Glomerular endothelial cell (primary cell): ENCODE results near the gene MAPRE2. TPM values are rescaled to one million over a fixed set of nuclear protein-coding genes. Genes with fewer than 3 reads are reported as not detected.

ENCODE experiments used
- DNase-seq: peaks from one replicate; pipeline ENCODE4 v3.0.0-alpha.2; 2011; ENCODE audit warnings: low read depth, low spot score; ENCODE audit errors: extremely low read depth
- total RNA-seq: library from RNA; depleted of rRNA; stranded (reverse); fragments of >200 nt; gene quantifications from 2 replicates; pipeline ENCODE4 v1.2.3, GENCODE V29; 2015

The MAPRE2 gene
- total RNA-seq, 1 donor from 2014 or later = 60.0 TPM

- no peak for DNase-seq
These were observed 130.8 kb downstream of the MAPRE2 start for GRCh38 chr18:35172009-35172408.

DNA sequence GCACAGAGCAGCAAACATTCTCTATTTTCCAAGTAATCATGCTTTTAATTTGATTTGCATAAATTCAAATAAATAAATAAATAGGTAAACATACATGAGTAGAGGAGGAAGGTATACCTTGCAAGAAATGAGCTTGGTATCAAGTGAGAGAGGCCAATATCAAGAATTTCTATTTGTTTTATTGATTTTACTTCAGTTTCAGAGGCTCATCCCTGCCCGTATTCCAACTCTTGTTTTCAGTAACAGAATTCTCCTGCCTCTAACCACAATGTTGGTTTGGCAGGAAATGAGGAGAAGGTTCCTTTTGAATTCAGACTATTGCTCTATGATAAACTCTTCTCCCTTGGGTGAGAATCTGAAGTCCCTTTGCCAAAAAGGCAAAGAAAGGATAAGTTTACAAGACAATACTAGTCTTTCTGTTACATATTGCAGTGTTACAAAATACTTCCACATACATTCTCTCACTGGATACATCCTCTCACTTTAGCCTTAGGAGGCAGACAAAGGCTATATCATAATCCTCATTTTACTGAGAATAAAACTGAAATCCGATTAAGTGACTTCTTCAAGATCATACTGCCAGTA is 131.3 kb downstream of the MAPRE2 start:
- no peak for DNase-seq

DNA sequence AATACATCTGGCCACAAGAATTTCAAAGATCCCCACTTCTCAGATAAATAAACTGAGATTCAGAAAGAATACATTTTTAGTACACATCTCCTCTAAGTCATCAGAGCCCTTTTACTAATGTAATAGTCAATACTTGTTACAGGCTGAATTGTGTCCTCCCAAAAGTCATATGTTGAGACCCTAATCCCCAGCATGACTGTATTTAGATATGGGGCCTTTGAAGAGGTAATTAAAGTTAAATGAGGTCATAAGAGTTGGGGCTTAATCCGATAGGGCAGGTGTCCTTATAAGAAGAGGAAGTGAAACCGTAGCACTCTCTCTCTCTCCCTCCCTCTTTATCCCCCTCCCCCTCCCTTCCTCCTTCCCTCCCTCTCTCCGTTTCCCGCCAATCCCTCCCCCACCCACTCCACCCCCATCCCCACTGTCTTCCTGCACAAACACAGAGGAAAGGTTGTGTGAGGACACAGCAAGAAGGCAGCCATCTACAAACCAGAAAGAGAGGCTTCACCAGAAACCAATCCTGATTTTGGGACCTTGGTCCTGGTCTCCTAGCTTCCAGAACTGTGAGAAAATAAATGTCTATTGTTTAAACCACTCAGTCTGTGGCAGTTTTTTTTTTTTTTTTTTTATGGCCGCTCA is 133.0 kb downstream of the MAPRE2 start:
- no peak for DNase-seq

GRCh38 chr18:35174745-35175144 is 133.5 kb downstream of the MAPRE2 start:
- no peak for DNase-seq

- DNase-seq = no peak
These were observed 135.7 kb downstream of the MAPRE2 start for GRCh38 chr18:35176925-35177324.

- no peak for DNase-seq
These were observed 137.0 kb downstream of the MAPRE2 start for GRCh38 chr18:35178260-35178659.

DNA sequence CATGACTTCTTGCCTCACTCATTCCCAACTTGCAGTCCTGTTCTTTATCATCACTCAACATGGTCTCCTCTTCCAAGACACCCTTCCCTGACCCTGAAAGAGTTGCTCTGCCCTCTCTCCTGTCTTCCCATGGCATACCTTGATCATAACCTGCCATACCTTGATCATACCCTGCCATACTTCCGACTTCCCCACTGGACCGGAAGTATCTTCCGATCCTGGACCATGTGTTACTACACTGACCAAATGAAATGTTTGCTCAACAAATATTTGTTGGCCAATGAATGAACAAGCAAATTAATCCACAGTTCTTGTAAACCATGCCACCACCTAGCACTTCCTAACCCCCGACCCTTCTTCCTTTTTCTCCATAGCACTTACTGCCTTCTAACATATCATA is 138.7 kb downstream of the MAPRE2 start:
- no peak for DNase-seq

GRCh38 chr18:35180455-35180854 is 139.2 kb downstream of the MAPRE2 start:
- DNase-seq = no peak

GRCh38 chr18:35182151-35182550 is 140.9 kb downstream of the MAPRE2 start:
- DNase-seq = no peak

GRCh38 chr18:35183886-35184285 is 142.7 kb downstream of the MAPRE2 start:
- DNase-seq = no peak

DNA sequence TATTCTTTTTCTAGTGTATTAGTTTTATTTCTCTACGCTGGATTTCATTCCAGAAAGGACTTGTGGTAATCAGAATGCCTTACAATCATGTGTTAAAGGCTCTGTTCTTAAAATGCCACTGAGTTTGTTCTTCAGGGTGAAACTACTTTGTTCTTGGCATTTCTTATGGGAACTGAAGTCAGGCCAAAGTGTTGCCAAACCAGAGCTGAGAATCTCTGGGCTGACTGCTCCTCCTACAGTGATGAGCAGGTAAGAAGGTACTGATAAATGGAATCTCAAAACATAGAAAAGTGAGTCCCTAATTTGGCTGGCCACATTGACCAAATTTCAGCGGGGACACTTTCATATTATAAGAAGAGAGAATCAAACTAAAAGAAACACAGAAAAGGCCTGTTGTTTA is 144.6 kb downstream of the MAPRE2 start:
- no peak for DNase-seq

DNA sequence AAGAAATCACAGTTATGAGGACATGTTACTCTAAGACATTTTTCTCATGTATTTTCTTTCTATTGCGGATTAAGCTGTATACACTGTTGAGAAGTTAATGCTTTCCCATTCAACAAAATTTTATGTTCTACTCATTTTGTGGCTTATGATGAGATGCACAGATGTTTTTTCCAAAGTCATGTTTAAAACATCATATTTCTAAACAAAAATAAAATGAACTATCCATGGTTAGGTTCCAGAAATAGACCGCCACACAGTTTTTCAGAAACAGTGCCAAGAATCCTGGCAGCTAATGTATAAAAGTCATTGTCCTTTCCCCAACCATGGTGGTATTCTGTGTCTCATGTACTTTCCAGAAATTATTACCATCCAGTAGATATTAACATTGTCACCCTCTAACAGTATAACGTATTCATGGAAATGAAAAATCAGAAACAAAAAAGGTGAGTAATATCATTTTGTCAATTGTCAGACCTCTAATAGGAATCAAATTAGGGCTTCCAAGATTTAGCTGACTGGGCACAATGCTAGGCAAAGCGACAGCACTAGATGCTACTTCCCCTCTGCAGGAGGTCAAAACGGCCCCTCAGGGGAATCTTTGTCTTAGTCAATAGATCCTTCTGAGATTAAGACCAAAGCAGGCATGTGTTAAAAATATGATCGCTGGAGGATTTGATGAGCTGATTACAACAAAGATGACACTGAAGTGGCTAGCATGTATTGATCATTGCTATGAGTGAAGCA is 145.2 kb downstream of the MAPRE2 start:
- no peak for DNase-seq

- DNase-seq = no peak
These were observed 148.3 kb downstream of the MAPRE2 start for GRCh38 chr18:35189510-35189909.

DNA sequence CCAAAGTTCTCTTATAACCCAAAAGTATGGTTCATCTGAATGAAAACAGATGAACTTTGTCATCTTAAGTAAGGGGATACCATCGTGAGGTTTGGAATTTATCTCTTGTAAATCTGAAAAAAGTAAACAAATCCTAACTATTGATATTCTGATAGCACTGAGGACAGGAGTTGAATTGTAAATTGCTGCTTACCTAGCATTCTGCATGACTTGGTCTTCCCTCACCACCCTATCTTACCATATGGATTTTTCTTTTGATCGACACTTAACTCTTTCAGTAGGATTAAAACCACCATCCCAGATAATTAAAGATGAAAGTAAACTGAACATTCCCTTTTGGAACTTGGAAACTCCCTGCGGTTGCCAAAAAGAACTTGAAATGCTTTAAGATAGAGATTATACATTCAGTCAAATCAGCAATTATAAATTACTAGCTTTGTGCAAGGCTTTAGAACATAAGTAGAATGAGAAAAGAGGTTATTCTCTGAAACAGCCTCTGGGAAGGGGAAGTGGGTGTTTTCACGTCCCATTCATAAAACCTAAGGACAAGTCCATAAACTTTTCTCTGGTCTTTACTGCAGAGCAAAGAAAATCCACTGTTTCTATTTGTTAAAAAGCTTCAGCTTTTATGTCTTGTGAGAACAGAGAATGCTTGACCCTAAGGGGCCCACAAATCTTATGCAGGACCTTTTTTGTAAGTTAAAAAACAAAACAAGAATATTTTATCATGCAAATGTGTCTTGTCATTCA is 149.9 kb downstream of the MAPRE2 start:
- no peak for DNase-seq

DNA sequence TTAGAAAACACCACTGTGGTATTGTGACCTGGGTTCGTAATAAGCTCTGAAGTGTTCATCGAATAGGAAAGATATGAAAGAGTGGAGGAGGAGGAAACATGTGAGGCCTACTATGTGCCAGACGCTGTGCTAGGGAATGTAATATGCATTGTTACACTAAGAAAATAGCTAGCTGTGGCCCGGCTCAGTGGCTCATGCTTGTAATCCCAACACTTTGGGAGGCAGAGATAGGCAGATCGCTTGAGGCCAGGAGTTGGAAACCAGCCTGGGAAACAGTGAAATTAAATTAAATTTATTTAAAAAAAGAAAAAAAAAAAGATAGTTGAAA is 150.4 kb downstream of the MAPRE2 start:
- no peak for DNase-seq

DNA sequence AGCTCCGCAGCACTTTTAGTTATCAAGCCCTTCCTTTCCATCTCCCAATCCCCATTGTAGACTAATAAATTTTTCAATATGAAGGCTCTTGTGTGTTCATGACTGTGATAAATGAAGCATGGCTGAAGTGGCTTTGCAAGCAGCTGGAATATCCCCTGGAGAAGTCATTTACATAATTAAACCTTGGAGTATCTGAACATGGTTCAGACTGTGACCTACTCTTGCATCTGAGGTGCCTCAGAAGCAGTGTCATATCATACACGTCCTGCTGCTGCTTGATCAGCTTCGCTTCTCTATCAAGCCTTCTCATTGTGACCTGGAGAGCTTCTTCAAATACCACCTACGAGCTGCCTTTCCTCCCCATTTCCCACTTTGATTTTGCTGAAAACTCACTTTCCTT is 151.2 kb downstream of the MAPRE2 start:
- DNase-seq = no peak

Other genes with a start within 250 kb of the MAPRE2 start
- 2.9 and 7.0 TPM in 2 replicates for gene ZNF397, start 199.6 kb downstream of the MAPRE2 start, total RNA-seq
- gene ZSCAN30, start 248.8 kb downstream of the MAPRE2 start, total RNA-seq = 12.3 and 20.3 TPM in 2 replicates